ENCODE data around the gene GSE1. TPM values are rescaled to one million over a fixed set of nuclear protein-coding genes. Genes with fewer than 3 reads are reported as not detected.

Gene GSE1
- total and polyA plus RNA-seq, 9 donors, result 32.9 to 212 (median 91.4) TPM

GRCh38 chr16:85718153-85718477, 105.0 kb downstream of the GSE1 start:
- H3K4me1 ChIP-seq (ENCODE audit: insufficient read depth), result no peaks in the 10 kb centered on the region
- 31 to 51% (median 39%) methylated on average over 6 of the region's 6 CpGs for WGBS, 3 donors
- no peak overlapping the region for H3K4me3 ChIP-seq
- no peaks in the 10 kb centered on the region for H3K27me3 ChIP-seq
- H3K27ac ChIP-seq, result no peak overlapping the region
- no peaks in the 10 kb centered on the region for H3K9me3 ChIP-seq
- H3K36me3 ChIP-seq, result no peaks in the 10 kb centered on the region
- DNase-seq, result no peak
- TF ChIP-seq POLR2A (IDR thresholded peaks at IDR 0.05), result no peak
- TF ChIP-seq EP300 (IDR thresholded peaks at IDR 0.05), result no peak
- TF ChIP-seq CTCF (IDR thresholded peaks at IDR 0.05), result no peak
- intact Hi-C loops (cut with DNase I), result loop anchor here in 3 of 4 donors (2.0 to 10.0 kb wide), 3 partner anchors 443 to 613 kb away; no protein-coding TSS in a partner anchor

- Histone ChIP-seq H3K9me3 (no peaks in the 10 kb centered on the region), H3K4me1 (ENCODE audit: insufficient read depth) (no peaks in the 10 kb centered on the region), H3K4me3 (no peak overlapping the region), H3K27ac (no peak overlapping the region), H3K36me3 (no peaks in the 10 kb centered on the region), H3K27me3 (no peaks in the 10 kb centered on the region)
- intact Hi-C loops (cut with DNase I), result loop anchor here in 3 of 4 donors (2.0 to 10.0 kb wide), 3 partner anchors 444 to 614 kb away; no protein-coding TSS in a partner anchor
- no peak for DNase-seq
- TF ChIP-seq POLR2A (IDR thresholded peaks at IDR 0.05), result no peak
- no peak for TF ChIP-seq EP300 (IDR thresholded peaks at IDR 0.05)
- TF ChIP-seq CTCF (IDR thresholded peaks at IDR 0.05), result no peak
- 32 to 47% (median 36%) methylated on average over 11 of the region's 11 CpGs for WGBS, 3 donors
These were observed 105.6 kb downstream of the GSE1 start for GRCh38 chr16:85718682-85719081.

- Histone ChIP-seq H3K4me1 (ENCODE audit: insufficient read depth) (no peaks in the 10 kb centered on the region), H3K36me3 (no peaks in the 10 kb centered on the region), H3K27ac (no peak overlapping the region), H3K9me3 (no peaks in the 10 kb centered on the region), H3K4me3 (no peak overlapping the region), H3K27me3 (no peaks in the 10 kb centered on the region)
- intact Hi-C loops (cut with DNase I), result loop anchor here in 3 of 4 donors (2.0 to 10.0 kb wide), 3 partner anchors 445 to 615 kb away; no protein-coding TSS in a partner anchor
- 78 to 95% (median 91%) methylated on average over 11 of the region's 11 CpGs for WGBS, 3 donors
- DNase-seq, result no peak
- no peak for TF ChIP-seq CTCF (IDR thresholded peaks at IDR 0.05)
- TF ChIP-seq EP300 (IDR thresholded peaks at IDR 0.05), result no peak
- TF ChIP-seq POLR2A (IDR thresholded peaks at IDR 0.05), result no peak
These were observed 106.6 kb downstream of the GSE1 start for GRCh38 chr16:85719605-85720301.

GRCh38 chr16:85720302-85720637, 107.1 kb downstream of the GSE1 start:
- no peaks in the 10 kb centered on the region for H3K9me3 ChIP-seq
- no peaks in the 10 kb centered on the region for H3K36me3 ChIP-seq
- H3K27me3 ChIP-seq, result no peaks in the 10 kb centered on the region
- no peak overlapping the region for H3K4me3 ChIP-seq
- WGBS, 3 donors, result 83 to 95% (median 92%) methylated on average over 4 of the region's 4 CpGs
- intact Hi-C loops (cut with DNase I), result no loop called here
- TF ChIP-seq EP300 (IDR thresholded peaks at IDR 0.05) (no peak), CTCF (IDR thresholded peaks at IDR 0.05) (no peak), POLR2A (IDR thresholded peaks at IDR 0.05) (no peak)
- no peaks in the 10 kb centered on the region for H3K4me1 ChIP-seq (ENCODE audit: insufficient read depth)
- no peak for DNase-seq
- H3K27ac ChIP-seq, result no peak overlapping the region
